Neural progenitor cell (in vitro differentiated cells): ENCODE data around the gene GNB3.

Experiments
- EZH2 ChIP-seq: fragments of 200-600 bp; sonication (generic); IDR thresholded peaks from 2 replicates; pipeline ENCODE4 v1.6.1; 2017; ENCODE audit warnings: antibody characterized with exemption, mild to moderate bottlenecking, moderate library complexity
- EZH2phosphoT487 ChIP-seq: fragments of 200-600 bp; sonication (generic); IDR thresholded peaks from 2 replicates; pipeline ENCODE4 v1.6.1; 2017; ENCODE audit warnings: antibody characterized with exemption
- TF ChIP-seq, protein P1 (sequence below): fragments of 200-600 bp; sonication (generic); IDR thresholded peaks from 2 replicates; pipeline ENCODE4 v1.5.1; 2017; ENCODE audit warnings: antibody characterized with exemption, mild to moderate bottlenecking

DNA sequence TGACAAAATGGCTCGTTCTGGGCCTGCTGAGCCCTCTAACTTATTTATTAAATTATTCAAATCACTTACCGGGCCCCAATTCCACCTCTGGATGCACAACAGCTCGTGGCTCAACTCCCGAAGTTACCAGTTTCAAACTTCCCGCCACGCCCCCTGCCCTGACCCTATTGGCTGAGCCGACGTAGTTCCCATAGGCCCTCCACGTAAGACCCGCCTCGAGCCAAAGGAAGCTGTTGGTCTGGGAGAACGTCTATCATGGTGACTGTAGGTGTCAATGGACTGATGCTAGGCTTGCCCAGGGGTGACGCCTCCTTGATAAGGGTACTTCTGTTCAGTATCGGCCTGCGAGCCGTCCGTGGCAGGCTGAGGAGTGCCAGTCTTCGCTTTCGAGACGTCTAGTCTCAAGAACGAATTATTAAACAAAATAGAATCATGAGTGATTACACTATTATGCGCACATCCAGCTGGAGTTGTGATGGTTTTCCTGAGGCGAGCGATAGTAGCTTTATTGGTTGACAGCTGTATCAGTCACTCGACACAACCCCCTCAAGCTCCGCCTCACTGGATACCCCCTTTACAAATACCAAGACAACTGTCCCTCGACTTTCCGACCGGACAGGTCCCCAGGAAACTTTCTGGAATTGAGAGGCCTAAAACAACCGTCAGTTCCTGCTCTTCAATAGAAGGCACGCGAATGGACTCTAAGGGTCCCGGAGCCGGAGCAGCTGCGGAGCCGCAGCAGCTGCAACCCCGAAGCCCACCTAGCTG is 10.6 kb downstream of the GNB3 start, which contains the start of gene CDCA3:
- TF ChIP-seq, protein P1, sequence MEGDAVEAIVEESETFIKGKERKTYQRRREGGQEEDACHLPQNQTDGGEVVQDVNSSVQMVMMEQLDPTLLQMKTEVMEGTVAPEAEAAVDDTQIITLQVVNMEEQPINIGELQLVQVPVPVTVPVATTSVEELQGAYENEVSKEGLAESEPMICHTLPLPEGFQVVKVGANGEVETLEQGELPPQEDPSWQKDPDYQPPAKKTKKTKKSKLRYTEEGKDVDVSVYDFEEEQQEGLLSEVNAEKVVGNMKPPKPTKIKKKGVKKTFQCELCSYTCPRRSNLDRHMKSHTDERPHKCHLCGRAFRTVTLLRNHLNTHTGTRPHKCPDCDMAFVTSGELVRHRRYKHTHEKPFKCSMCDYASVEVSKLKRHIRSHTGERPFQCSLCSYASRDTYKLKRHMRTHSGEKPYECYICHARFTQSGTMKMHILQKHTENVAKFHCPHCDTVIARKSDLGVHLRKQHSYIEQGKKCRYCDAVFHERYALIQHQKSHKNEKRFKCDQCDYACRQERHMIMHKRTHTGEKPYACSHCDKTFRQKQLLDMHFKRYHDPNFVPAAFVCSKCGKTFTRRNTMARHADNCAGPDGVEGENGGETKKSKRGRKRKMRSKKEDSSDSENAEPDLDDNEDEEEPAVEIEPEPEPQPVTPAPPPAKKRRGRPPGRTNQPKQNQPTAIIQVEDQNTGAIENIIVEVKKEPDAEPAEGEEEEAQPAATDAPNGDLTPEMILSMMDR: no peak
- TF ChIP-seq EZH2 (no peak), EZH2phosphoT487 (no peak)
